Transverse colon (tissue), 4 donors: ENCODE data around the gene OAT. TPM values are rescaled to one million over a fixed set of nuclear protein-coding genes. Genes with fewer than 3 reads are reported as not detected.

Experiments
- DNase-seq: peaks from one replicate; pipeline ENCODE4 v3.0.0-alpha.2; 2019
- H3K27ac ChIP-seq, 4 donors: fragments of 200-600 bp; sonication (generic); 2 replicates each; pipeline ENCODE4 v1.5.1; 2016 to 2018; ENCODE audit warnings: inconsistent platforms in 4 of 4
- H3K27me3 ChIP-seq: fragments of 200-600 bp; sonication (generic); 2 replicates; pipeline ENCODE4 v1.5.1; 2017; ENCODE audit warnings: inconsistent platforms
- H3K36me3 ChIP-seq, 4 donors: fragments of 200-600 bp; sonication (generic); 2 replicates each; pipeline ENCODE4 v1.5.1; 2017 to 2019; ENCODE audit warnings: inconsistent platforms in 4 of 4
- H3K4me1 ChIP-seq, 4 donors: fragments of 200-600 bp; sonication (generic); 2 replicates each; pipeline ENCODE4 v1.5.1; 2017 to 2020; ENCODE audit warnings: inconsistent platforms in 4 of 4
- H3K4me3 ChIP-seq, 4 donors: fragments of 200-600 bp; sonication (generic); 1 replicate in 1 of 4; 2 replicates in 3 of 4; pipeline versions ENCODE4 v1.5.1 to v1.6.1; 2017 to 2019; ENCODE audit warnings: inconsistent platforms in 4 of 4
- H3K9me3 ChIP-seq, 2 donors: fragments of 200-600 bp; sonication (generic); 2 replicates each; pipeline ENCODE4 v1.5.1; 2017 to 2019; ENCODE audit warnings: inconsistent platforms in 2 of 2
- EP300 ChIP-seq: sonication (generic); formaldehyde crosslinking; IDR thresholded peaks from one replicate; pipeline ENCODE4 v1.6.1; 2017; ENCODE audit warnings: antibody characterized with exemption, low read depth
- POLR2A ChIP-seq: fragments of 450-650 bp; IDR thresholded peaks from one replicate; pipeline ENCODE4 v1.6.1; 2016; ENCODE audit warnings: antibody characterized with exemption, mild to moderate bottlenecking, moderate library complexity
- POLR2AphosphoS5 ChIP-seq, 3 donors: sonication (generic); formaldehyde crosslinking; IDR thresholded peaks; one replicate each; pipeline ENCODE4 v1.6.1; 2016; ENCODE audit warnings: antibody characterized with exemption in 3 of 3
- WGBS, 2 donors: methylation state at CpG; one replicate each; pipeline ENCODE4 v1.1.5; 2018; ENCODE audit warnings: low coverage in 1 of 2; 5-methylcytosine and 5-hydroxymethylcytosine counted together
- in situ Hi-C, 4 donors: fragments of 200-750 bp; cut with MboI; loops; one replicate each; pipeline versions ENCODE4 v1.15.0 to v1.15.1; 2017; ENCODE audit warnings: low sequenced_read_pairs in 3 of 4, low pct_ligation_motif_present in 1 of 4, low pct_unique_long_range_greater_than_20kb in 1 of 4
- intact Hi-C: fragments of 100-400 bp; cut with DNase I; formaldehyde crosslinking; loops from one replicate; pipeline ENCODE4 v1.15.1; 2023; ENCODE audit warnings: low total_unique reads
- total RNA-seq, 4 donors: library from RNA; depleted of rRNA; stranded (reverse); fragments of >200 nt; gene quantifications; one replicate each; pipeline ENCODE4 v1.1.0, GENCODE V29; 2016
- TF ChIP-seq, protein P1 (sequence below), 5 experiments: fragments of 200-600 bp in 3 of 5; fragments of 450-650 bp in 2 of 5; sonication (generic) in 3 of 5; IDR thresholded peaks; 1 replicate in 2 of 5; 2 replicates in 3 of 5; pipeline ENCODE4 v1.5.1; 2016 to 2017; ENCODE audit warnings: antibody characterized with exemption in 5 of 5, inconsistent platforms in 3 of 5, mild to moderate bottlenecking in 2 of 5, moderate library complexity in 1 of 5

The OAT gene
- total RNA-seq, 4 donors from 2014 or later = 22.1 to 89.3 (median 60.9) TPM

DNA sequence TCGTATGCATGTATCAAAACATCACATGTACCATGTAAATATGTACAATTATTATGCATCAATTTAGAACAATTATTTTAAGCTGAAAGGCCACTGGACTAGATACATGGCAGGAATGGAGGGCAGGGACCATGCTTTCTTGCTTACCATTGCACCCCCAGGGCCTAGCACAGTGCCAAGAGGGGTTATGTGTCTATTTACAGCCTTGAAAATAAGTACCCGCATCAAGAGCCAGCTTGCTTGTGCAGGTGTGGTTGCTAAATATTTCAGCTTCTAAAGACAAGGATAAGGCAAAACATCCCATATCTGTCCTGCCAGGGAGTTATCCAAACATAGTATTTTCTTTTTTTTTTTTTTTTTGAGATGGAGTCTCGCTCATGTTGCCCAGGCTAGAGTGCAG is 14.7 kb upstream of the OAT start:
- TF ChIP-seq POLR2AphosphoS5 (IDR thresholded peaks at IDR 0.05) = no peak
- TF ChIP-seq, protein P1, sequence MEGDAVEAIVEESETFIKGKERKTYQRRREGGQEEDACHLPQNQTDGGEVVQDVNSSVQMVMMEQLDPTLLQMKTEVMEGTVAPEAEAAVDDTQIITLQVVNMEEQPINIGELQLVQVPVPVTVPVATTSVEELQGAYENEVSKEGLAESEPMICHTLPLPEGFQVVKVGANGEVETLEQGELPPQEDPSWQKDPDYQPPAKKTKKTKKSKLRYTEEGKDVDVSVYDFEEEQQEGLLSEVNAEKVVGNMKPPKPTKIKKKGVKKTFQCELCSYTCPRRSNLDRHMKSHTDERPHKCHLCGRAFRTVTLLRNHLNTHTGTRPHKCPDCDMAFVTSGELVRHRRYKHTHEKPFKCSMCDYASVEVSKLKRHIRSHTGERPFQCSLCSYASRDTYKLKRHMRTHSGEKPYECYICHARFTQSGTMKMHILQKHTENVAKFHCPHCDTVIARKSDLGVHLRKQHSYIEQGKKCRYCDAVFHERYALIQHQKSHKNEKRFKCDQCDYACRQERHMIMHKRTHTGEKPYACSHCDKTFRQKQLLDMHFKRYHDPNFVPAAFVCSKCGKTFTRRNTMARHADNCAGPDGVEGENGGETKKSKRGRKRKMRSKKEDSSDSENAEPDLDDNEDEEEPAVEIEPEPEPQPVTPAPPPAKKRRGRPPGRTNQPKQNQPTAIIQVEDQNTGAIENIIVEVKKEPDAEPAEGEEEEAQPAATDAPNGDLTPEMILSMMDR (IDR thresholded peaks at IDR 0.05) = no peak
- no peak for TF ChIP-seq EP300
- TF ChIP-seq POLR2A = no peak
- H3K27ac ChIP-seq = no peak overlapping the region
- H3K9me3 ChIP-seq = no peaks in the 10 kb centered on the region
- H3K27me3 ChIP-seq = peaks cover 8% of the 10 kb centered on the region
- intact Hi-C loops = no loop called here
- peaks cover 0 to 8% (median 2%) of the 10 kb centered on the region in 4 donors for H3K4me1 ChIP-seq
- no peak for DNase-seq
- in situ Hi-C loops = no loop called here
- no peaks in the 10 kb centered on the region for H3K36me3 ChIP-seq
- WGBS, 2 donors = 83 to 85% methylated on average over 3 of the region's 3 CpGs
- H3K4me3 ChIP-seq = no peak overlapping the region

DNA sequence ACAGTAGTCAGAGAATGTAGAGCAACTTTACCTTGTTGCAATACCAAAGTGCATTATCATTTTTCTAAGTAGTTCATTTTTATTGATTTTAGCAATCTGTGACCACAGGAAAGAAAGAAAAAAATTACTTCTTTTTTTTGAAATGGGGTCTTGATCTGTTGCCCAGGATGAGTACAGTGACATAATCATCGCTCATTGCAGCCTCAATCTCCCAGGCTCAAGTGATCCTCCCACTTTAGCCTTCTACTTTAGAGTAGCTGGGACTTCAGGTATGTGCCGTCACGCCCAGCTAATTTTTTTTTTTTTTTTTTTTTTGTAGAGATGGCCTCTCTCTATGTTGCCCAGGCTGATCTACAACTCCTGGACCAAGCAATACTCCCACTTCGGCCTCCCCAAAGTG is 11.4 kb upstream of the OAT start:
- no peak overlapping the region for H3K4me3 ChIP-seq
- intact Hi-C loops (no loop called here), in situ Hi-C loops (no loop called here)
- peaks cover 17% of the 10 kb centered on the region for H3K27me3 ChIP-seq
- no peak for DNase-seq
- peaks cover 0 to 8% (median 2%) of the 10 kb centered on the region in 4 donors for H3K4me1 ChIP-seq
- H3K9me3 ChIP-seq = no peaks in the 10 kb centered on the region
- no peaks in the 10 kb centered on the region for H3K36me3 ChIP-seq
- WGBS, 2 donors = 80% methylated on average over 1 to 4 of the region's 4 CpGs
- no peak for TF ChIP-seq POLR2AphosphoS5 (IDR thresholded peaks at IDR 0.05)
- TF ChIP-seq POLR2A = no peak
- no peak for TF ChIP-seq EP300
- TF ChIP-seq, protein P1 (IDR thresholded peaks at IDR 0.05) = no peak
- no peak overlapping the region for H3K27ac ChIP-seq

DNA sequence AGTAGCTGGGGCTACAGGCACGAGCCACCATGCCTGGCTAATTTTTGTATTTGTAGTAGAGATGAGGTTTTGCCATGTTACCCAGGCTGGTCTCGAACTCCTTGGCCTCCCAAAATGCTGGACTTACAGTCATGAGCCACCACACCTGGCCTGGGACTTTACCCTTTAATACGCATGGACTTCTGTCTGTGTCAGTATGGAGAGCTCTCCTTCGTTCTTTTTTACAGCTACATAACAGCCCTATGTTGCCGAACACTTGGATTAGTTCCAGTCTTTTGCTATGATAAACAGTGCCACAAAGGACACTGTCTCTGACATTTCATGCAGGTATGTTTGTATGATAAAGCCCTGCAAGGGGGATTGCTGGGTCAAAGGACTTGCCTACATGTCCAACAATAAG is 10.9 kb upstream of the OAT start:
- in situ Hi-C loops = no loop called here
- Histone ChIP-seq H3K9me3 (no peaks in the 10 kb centered on the region), H3K4me3 (no peak overlapping the region), H3K4me1 (peaks cover 0 to 5% (median 2%) of the 10 kb centered on the region in 4 donors), H3K27me3 (peaks cover 17% of the 10 kb centered on the region), H3K36me3 (no peaks in the 10 kb centered on the region), H3K27ac (no peak overlapping the region)
- 36% methylated on average over 5 of the region's 5 CpGs; no CpG with 5 or more reads in 1 of the 2 donors for WGBS, 2 donors
- no peak for TF ChIP-seq EP300
- TF ChIP-seq, protein P1 (IDR thresholded peaks at IDR 0.05) = no peak
- no peak for TF ChIP-seq POLR2A
- no peak for TF ChIP-seq POLR2AphosphoS5 (IDR thresholded peaks at IDR 0.05)
- intact Hi-C loops = no loop called here
- DNase-seq = peak; percentile 21

DNA sequence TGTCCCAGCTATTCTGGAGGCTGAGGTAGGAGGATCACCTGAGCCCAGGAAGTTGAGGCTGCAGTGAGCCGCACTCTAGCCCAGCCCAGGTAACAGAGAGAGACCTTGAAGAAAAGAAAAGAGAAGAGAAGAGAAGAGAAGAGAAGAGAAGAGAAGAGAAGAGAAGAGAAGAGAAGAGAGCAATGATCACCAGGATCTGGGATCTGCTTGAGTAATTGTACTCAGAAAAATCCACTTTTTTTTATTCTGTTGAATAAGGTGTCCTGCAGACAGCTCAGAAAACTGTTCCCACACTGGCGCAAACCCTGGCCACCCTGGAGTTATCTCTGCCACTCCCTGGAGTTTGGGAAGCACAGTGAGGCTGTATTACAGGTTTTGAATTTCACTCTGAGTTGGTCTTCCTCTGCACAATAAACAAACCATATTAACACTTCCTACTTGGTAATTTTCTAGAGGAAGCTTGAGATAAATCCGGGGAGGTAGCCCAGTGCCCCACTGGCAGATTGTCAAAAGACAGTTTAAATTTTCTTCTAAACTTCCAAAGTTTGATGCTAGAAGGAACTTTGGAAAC is 9.6 kb upstream of the OAT start:
- 42 to 44% methylated on average over 3 of the region's 3 CpGs for WGBS, 2 donors
- Histone ChIP-seq H3K27ac (no peak overlapping the region), H3K9me3 (no peaks in the 10 kb centered on the region), H3K36me3 (no peaks in the 10 kb centered on the region), H3K27me3 (peaks cover 25% of the 10 kb centered on the region), H3K4me1 (peaks cover 0 to 5% (median 2%) of the 10 kb centered on the region in 4 donors), H3K4me3 (no peak overlapping the region)
- TF ChIP-seq, protein P1 (IDR thresholded peaks at IDR 0.05) = no peak
- no peak for TF ChIP-seq POLR2A
- no peak for TF ChIP-seq EP300
- TF ChIP-seq POLR2AphosphoS5 (IDR thresholded peaks at IDR 0.05) = no peak
- in situ Hi-C loops = no loop called here
- DNase-seq = no peak
- intact Hi-C loops = no loop called here
